ENCODE measurements around the gene GPC5. TPM values are rescaled to one million over a fixed set of nuclear protein-coding genes. Genes with fewer than 3 reads are reported as not detected.

Gene GPC5
- total RNA-seq, 2 donors from 2014 or later = 0.22 to 0.51 TPM

- H3K27me3 Mint-ChIP-seq (ENCODE audit: insufficient read depth) = no peaks in the 10 kb centered on the region
- Histone ChIP-seq H3K9me3 (ENCODE audit: control insufficient read depth, low read length) (no peaks in the 10 kb centered on the region), H3K4me3 (ENCODE audit: low read length) (no peak overlapping the region), H3K27ac (ENCODE audit: low read depth, low read length) (no peak overlapping the region), H3K4me1 (ENCODE audit: control insufficient read depth, insufficient read depth, low read length) (no peaks in the 10 kb centered on the region), H3K9ac (ENCODE audit: extremely low read depth, low read length, poor library complexity, severe bottlenecking) (no peak overlapping the region), H3K36me3 (ENCODE audit: control insufficient read depth, insufficient read depth, low read length) (peaks cover 16% of the 10 kb centered on the region), H3K27me3 (ENCODE audit: control insufficient read depth, insufficient read depth, low read length, poor library complexity, severe bottlenecking) (no peaks in the 10 kb centered on the region)
- H3K36me3 Mint-ChIP-seq (ENCODE audit: low read depth) = peaks cover 5% of the 10 kb centered on the region
- no peak overlapping the region for H3K4me3 Mint-ChIP-seq
- DNase-seq = no peak
- no peaks in the 10 kb centered on the region for H3K4me1 Mint-ChIP-seq
- no CpG with 5 or more reads among the region's 1 CpG for WGBS, 2 experiments (ENCODE audit: insufficient coverage in 1 of 2, insufficient read length in 1 of 2)
- TF ChIP-seq CTCF (conservative IDR thresholded peaks at IDR 0.05) = no peak
- H3K9me3 Mint-ChIP-seq = no peaks in the 10 kb centered on the region
- H3K27ac Mint-ChIP-seq = no peak overlapping the region
These were observed 35.5 kb upstream of the GPC5 start for GRCh38 chr13:91362908-91363307.

GRCh38 chr13:91368101-91368500 is 30.3 kb upstream of the GPC5 start:
- Mint-ChIP-seq H3K27ac (no peak overlapping the region), H3K4me3 (no peak overlapping the region), H3K4me1 (peaks cover 8% of the 10 kb centered on the region), H3K36me3 (ENCODE audit: low read depth) (peaks cover 5% of the 10 kb centered on the region), H3K9me3 (no peaks in the 10 kb centered on the region), H3K27me3 (ENCODE audit: insufficient read depth) (no peaks in the 10 kb centered on the region)
- no peak for TF ChIP-seq CTCF (conservative IDR thresholded peaks at IDR 0.05)
- H3K9ac ChIP-seq (ENCODE audit: extremely low read depth, low read length, poor library complexity, severe bottlenecking) = no peak overlapping the region
- no CpG with 5 or more reads among the region's 1 CpG for WGBS, 2 experiments (ENCODE audit: insufficient coverage in 1 of 2, insufficient read length in 1 of 2)
- DNase-seq = no peak
- no peak overlapping the region for H3K27ac ChIP-seq (ENCODE audit: low read depth, low read length)
- no peaks in the 10 kb centered on the region for H3K4me1 ChIP-seq (ENCODE audit: control insufficient read depth, insufficient read depth, low read length)
- H3K27me3 ChIP-seq (ENCODE audit: control insufficient read depth, insufficient read depth, low read length, poor library complexity, severe bottlenecking) = no peaks in the 10 kb centered on the region
- no peaks in the 10 kb centered on the region for H3K9me3 ChIP-seq (ENCODE audit: control insufficient read depth, low read length)
- no peak overlapping the region for H3K4me3 ChIP-seq (ENCODE audit: low read length)
- H3K36me3 ChIP-seq (ENCODE audit: control insufficient read depth, insufficient read depth, low read length) = peaks cover 6% of the 10 kb centered on the region

- Histone ChIP-seq H3K9me3 (ENCODE audit: control insufficient read depth, low read length) (no peaks in the 10 kb centered on the region), H3K27ac (ENCODE audit: low read depth, low read length) (no peak overlapping the region), H3K4me1 (ENCODE audit: control insufficient read depth, insufficient read depth, low read length) (no peaks in the 10 kb centered on the region), H3K9ac (ENCODE audit: extremely low read depth, low read length, poor library complexity, severe bottlenecking) (no peak overlapping the region), H3K36me3 (ENCODE audit: control insufficient read depth, insufficient read depth, low read length) (peaks cover 3% of the 10 kb centered on the region), H3K27me3 (ENCODE audit: control insufficient read depth, insufficient read depth, low read length, poor library complexity, severe bottlenecking) (no peaks in the 10 kb centered on the region), H3K4me3 (ENCODE audit: low read length) (no peak overlapping the region)
- no peak for TF ChIP-seq CTCF (conservative IDR thresholded peaks at IDR 0.05)
- no peaks in the 10 kb centered on the region for H3K9me3 Mint-ChIP-seq
- 92% methylated on average over 3 of the region's 3 CpGs; no CpG with 5 or more reads in 1 of the 2 experiments for WGBS, 2 experiments (ENCODE audit: insufficient coverage in 1 of 2, insufficient read length in 1 of 2)
- no peak overlapping the region for H3K27ac Mint-ChIP-seq
- H3K36me3 Mint-ChIP-seq (ENCODE audit: low read depth) = peaks cover 3% of the 10 kb centered on the region
- H3K4me1 Mint-ChIP-seq = peaks cover 9% of the 10 kb centered on the region
- no peak overlapping the region for H3K4me3 Mint-ChIP-seq
- no peaks in the 10 kb centered on the region for H3K27me3 Mint-ChIP-seq (ENCODE audit: insufficient read depth)
- no peak for DNase-seq
These were observed 29.6 kb upstream of the GPC5 start for GRCh38 chr13:91368676-91369440.
